ENCODE data around the gene AATF.
A peak's percentile ranks its signal among the peaks of the same experiment; 100 is the strongest.

Gene AATF

DNA sequence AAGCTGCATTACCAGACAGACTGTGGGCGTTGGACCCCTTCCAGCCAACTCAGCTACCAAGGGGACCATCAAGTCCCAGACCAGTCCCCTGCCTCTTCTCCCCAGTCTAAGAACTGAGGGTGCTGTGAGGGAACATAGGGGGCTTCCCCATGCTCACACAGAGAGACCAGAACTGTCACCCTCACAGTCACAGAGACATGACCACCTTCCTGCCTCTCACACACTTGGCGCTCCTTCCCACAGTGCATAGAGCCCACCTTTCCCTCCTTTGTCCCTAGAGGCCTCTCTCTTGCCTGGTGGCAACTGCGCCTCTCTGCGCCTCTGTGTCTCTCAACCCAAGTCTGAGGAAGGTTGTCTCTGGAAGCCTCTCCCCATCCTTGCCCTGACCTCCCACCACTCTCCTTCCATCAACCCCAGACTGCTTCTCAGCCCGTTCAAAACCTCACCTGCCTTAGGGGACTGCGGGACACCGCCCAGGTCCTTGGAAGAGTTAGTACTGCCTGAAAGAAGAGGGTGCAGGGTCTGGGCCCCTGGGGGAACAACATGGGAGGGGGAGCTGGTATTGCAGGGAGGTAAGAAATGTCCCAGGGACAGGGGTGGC lies 17.6 kb upstream of the AATF start:
- no peak for DNase-seq

DNA sequence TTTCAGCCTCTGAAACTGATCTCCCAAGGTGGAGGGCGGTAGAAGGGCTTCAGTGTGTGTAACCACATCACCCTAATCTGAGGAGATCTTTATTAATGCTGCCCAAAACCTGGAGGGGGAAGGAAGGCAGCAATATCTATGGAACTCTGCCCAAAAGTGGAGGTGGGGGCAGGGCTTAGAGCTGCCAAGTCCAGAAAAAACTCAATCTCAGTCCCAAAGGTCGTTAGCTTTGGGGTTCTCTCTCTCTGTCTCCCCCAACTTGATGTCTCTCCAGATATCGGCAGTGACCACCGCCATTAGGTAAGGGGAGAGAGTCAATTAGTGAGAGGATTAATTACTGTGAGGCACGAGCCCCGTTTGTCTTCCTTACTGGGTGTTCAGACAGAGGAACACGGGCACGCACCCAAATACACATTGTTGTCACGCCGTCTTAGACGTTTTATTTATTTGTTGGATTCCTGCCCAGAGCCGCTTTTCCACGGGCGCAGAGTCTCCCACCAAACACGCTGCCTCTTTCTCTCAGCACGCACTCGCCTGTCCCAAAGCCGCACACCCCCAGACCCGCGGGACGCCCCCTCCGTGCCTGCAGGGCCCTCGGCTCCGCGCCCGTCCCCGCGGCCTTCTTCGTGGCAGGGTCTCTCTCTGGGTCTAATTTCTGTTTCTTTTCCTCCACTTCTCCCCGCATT lies 16.9 kb upstream of the AATF start:
- DNase-seq: peak; percentile 17

DNA sequence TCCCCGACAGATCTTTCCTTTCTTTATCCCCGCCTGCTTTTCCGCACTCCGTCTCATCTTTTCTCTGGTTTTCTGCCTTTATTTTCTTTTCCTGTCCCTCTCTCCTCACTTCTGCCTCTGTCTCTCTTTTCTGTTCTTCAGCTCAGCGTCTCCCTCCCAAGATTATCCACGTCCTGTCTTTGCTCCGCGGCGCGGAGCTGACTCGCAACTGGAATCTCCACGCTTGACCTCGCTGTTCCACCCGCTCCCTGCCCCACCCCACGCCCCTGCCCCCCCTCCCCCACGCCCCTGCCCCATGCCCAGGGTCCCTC lies 16.4 kb upstream of the AATF start:
- DNase-seq: no peak

DNA sequence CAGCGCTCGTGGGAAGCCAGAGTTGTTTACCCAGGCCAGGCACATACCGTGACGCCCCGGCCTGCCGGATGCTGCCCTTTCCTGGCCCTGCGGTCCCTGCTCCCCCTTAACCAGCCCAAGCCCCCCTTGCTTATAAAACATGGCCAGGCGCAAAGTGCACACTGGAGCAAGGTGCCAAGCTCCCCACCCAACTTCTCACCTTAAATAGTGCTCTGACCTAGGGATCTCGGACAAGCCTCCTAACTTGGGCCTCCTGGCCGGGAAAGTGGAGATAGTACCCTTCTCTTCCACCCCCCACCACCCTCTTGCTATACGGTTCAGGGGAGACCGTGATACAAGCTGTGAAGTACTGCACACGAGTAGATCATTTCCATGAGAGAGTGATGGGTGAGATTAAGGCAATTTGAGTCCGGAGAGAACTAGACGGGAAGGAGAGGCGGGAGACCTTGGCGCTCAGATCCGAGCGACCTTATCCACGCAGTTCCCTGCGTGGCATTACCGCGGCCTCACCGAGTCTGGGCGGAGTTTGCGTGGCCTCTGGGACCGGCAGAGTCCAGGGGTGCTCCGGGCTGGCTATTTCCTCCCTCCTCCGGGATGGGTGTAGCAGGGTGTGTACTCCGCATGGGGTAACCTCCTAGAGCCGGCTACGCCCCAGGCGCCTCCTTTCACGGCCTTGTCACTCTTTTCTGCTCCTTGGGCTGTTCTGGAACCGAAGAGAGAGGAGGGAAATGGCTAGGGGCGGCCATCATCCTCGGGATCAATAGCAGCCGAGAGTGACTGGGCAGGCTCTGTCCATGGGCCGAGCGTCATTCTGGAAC lies 15.9 kb upstream of the AATF start:
- no peak for DNase-seq

DNA sequence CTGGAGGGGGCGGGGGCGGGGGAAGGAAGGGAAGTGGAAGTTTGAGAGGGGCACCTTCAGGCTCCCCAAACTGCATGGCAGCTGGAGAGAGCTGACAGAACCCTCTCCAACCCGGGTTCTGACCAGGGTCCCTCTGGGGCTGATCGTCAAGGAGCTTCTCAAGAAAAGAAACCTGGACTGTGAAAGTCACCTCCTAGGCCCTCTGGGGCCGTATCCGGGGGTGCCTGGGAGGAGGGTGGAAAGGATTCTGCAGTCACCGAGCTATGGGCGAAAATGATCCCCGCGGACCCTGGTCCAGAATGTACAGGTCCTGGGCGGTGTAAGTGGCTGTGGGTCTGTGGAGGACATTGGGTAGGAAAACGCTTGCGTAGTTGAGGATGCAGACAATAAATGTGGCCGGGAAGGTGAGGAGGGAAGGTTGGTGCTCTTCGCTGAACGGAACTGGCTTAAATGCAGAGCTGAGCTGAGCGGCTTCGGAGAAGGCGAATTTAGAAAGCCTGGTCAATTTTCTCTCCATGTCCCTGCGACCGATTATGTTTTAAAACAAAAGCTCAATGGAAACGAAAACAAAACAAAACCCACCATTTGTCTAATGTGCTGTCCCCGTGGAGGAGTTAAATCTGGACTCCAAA lies 15.1 kb upstream of the AATF start:
- no peak for DNase-seq

DNA sequence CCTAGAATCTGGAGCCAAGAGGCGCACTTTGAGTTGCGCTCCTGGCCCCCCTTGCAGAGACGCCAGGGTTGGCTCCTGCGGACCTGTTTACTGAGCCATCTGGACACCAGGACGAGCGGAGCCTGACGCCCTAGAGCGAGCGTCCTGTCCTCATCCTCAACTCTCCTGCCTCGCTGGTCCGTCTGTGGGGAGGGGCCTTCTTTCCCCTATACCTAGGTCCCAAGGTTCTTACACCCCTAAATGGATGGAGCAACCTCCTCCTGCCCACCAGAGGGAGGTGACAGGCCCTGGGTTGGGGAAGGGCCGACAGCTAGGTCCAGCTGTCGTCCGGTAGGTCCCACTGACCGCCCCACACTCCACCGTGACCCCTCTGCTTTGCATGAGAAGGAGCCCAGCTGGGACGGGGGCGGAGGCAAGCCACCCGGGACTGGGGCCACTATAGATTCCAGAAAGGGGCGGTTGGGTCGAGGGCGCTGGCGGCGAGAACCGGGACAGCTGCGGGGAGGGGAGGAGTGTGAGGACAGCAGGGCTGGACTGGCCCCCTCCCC lies 14.5 kb upstream of the AATF start:
- DNase-seq: no peak

DNA sequence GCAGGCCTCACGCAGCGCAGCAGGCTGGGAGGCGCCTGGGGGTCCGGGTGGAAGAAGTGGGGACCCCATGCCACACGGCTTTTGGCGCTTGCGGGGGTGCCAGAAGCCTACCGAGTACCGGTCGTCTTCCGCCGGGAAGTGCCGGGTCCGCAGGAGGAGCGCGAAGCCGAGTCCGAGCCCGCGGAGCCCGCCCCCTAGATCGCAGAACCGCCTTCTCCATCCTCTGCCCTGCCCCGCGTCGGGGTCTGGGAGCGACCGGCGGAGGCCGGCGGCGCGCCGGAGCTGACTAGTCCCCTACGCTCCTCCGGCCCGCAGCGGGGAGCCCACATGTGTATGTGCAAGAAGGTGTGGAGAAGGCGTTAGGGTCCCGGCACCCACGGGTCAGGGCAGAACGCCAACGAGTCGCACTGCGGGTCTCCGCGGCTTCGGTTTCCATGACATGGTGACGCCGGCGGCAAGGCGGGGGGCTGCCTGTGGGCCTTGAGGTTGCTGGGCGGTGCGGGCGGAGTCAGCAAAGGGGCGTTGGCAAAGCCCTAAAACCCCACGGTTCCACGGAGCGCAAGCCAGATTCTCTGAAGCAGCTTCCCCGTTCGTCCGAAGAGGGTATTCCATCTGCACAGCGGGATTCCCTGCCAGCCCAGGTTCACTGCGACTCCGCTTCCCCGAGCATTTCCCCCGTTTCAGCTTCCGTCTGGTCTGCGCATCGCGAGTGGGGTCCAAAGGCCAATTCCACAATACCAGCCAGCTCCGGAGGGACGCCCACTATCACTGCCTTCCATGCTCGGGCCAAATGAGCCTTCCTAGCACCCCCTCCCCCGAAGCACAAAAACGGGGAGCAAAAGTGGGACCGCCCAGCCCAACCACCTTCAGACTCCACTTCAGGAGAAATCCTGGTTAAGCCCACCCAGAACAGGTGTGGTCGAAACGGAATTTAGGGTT lies 13.8 kb upstream of the AATF start:
- no peak for DNase-seq

DNA sequence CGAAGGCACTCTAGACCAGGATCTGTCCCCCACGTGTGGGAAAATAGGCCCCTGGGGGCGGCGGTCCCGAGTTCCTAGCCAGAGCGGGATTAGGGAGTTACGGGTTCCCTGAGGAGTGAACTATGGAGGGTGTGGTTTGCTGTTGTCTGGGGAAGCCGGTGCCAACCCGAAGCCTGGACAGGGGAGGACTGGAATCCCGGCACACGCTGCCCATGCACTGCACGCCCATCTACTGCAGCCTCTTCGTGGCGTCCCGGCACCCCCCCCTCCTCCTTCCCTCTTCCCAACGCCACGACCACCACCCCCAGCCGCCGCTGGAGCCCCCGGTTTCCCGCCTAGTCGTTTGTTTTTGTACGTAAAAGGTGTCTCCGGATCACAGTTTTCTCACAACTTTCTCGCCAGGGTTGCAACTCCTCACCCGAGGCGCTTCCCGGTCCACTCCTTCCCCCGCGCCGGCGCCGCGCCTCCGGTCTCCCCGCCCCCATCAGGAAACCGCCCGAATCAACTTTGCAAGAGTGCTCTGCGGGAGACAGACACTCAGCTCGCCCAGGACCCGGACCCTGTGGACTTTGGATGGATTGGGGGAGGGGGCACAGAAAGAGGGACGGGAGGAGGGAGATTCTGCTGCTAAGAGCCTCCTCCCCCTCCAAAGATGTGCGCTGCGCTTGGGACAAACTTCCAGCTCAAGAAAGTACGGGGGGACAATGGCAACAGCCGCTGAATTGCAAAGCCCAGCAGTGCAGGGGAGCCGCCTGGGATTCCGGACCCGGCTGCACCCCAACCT lies 12.9 kb upstream of the AATF start:
- no peak for DNase-seq

DNA sequence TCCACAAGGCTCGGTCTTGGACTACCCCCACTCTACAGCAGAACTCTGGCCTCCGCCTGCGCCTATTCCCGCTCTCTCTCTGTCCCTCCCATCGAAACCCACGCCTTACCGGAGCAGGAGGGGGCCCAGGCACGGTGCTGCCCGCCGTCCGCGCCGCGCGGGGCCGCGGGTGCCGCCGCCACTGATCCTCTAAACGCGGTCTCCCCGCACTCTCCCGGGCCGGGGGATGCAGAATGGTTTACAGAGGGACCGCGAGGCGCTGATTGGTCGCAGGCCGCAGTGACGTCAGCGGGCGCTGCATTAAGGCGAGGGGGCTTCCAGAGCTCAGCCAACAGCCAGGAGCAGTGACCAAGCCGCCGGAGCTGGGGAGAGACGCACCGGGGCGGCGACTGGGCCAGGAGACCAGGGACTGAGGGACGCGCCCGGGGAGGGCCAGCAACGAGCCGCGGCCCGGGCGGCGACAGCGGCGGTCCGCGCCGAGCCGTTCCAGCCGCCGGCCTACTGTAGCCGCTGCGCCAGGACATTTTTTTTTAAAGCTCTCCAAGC lies 12.2 kb upstream of the AATF start:
- no peak for DNase-seq

DNA sequence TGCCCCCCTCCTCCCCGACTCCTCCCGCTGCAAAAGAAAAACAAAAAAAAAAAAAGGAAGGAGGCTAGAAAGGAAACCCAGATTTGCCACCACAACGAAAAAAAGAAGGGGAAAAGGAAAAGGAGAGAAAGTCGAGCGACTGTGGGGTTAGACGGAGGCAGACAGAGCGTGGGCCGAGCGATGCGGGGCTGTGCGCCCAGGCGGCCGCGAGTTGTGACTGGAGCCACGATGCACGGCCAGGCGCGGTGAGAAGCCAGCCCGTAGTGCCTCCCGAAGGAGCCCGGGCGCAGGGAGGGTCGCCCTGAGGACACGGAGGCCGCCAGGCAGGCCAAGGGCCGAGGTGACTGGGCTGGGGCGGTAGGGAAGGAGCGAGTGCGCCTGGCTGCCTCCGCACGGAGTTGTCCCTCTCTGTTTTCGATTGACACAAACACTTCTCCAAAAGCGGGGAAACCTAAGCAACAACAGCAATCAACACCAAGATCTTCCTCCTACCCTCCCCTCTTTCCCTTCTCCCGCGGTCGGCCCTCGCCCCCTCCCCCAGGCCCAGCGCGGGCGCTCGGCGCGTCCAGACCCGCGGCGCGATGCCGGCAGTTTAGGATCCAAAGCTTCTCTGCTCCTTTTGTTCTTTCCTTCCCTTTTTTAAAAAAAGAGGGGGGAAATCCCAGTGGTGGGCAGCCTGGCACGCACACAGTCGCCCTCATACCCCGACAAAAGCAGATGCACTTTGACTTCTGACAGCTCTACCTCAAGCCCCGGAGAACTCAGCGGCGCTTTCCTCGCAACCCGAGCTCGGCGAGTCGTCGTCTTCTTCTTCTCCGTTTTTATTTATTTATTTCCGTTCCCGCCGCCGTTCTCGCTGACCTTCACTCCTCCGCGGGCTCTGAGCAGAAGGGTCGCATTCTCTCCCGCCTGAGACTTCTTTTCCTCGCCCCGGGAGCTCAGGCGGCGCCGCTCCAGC lies 11.5 kb upstream of the AATF start, which contains the start of gene LHX1:
TSS of gene LHX1 (plus strand) at position 475 of the 958 bp plus-strand sequence. CDS start 723 bp downstream, outside the sequence.
- no peak for DNase-seq

DNA sequence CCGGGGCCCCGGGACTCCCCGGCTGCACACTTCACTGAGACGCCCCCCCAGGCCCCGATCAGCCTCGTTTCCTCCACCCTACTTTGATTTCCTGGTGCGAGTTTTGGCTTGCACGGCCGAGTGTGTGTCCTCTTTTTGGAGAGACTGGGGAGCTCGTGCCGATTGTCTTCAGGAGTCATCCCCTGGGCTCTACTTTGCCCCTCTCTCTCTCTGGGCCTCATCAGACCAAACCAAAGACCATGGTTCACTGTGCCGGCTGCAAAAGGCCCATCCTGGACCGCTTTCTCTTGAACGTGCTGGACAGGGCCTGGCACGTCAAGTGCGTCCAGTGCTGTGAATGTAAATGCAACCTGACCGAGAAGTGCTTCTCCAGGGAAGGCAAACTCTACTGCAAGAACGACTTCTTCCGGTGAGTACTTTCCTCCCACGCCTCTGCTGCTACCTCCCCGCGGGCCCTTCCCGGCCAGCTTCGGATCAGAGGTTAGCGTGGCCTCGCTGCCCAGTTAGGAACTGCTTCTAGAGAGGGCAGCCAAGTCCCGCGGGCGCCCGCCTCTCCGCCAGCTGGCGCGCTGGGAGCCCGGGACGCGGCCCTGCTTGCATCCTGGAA lies 10.7 kb upstream of the AATF start:
- no peak for DNase-seq

DNA sequence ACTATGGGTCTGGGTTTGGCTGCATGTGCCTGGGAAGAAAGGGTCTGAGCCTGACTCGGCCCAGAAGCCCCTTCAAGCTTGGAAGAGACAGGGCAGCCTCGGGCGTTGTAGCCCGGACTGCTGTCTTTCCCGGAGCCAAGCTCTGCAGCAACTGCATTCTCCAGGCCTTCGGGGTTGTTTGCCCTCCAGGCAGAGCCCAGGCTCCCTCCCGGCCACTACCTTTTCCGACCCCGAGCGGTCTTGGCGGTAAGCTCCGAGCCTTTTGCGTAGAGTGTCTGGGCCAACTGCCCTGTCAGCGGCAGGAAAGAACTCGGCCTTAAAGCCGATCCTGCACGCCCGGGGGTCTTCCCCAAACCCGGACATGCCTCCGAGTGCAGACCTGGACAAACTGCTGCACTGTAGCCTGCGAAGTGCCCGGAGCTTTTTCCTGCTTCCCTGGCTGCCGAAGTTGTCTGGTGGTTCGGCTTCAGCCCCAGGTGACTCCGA lies 10.1 kb upstream of the AATF start:
- DNase-seq: no peak

DNA sequence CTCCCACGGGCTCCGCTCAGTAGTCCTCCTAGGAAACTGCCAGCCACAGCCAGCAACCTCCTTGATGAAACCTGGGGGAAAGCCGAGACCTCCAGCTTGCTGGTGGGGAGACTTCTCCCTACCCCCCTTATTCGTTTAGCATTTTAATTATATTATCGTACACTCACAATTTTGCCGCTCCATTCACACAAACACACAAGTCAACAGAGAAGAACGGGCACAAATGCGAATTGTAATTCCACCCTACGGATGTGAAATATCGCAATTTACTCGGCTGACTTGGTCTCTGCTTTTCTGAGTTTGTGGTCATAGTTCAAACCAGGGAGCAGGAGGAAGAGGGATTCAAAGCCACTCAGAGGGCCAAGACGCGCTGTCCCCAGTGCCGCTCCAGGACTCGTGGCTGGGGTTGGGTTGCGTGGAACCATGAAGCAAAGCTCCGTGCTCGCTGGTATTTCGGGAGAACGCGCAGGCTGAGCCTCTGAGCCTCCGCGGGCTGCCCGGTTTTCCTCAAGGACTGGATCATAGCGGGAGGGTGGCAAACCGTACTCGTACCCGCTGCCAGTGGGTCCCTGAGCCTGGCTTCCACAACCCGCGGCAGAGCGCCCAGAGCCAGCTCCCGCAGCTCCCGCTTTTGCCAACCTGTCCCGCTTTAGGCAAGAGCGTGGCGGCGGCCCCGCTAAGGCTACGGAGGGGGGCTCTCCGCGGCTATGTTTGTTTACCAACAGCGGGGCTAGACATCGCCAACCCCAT lies 9.5 kb upstream of the AATF start:
- no peak for DNase-seq

DNA sequence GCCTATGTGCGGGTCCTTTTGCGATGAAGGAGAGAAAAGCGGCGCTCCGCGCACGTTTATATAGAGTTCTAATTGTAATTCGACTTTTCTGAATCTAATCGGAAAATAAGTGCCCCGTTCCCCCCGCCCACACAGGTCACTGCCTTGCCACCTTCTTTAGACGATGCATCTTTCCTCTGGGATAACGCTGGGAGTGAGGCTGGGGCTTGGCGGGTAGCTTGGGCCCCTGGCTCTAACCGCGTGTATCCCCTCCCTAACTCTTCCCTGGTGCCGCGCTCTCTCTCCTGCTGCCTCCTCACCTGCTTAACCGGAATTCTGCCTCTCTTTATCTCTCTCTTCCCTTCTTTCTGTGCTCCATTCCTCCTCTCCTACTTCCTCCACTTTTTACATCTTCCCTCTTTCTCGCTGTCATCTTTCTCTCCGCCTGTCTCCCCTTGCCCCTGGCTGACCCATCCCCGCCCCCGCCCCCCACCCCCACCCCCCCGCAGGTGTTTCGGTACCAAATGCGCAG lies 8.9 kb upstream of the AATF start:
- DNase-seq: no peak

DNA sequence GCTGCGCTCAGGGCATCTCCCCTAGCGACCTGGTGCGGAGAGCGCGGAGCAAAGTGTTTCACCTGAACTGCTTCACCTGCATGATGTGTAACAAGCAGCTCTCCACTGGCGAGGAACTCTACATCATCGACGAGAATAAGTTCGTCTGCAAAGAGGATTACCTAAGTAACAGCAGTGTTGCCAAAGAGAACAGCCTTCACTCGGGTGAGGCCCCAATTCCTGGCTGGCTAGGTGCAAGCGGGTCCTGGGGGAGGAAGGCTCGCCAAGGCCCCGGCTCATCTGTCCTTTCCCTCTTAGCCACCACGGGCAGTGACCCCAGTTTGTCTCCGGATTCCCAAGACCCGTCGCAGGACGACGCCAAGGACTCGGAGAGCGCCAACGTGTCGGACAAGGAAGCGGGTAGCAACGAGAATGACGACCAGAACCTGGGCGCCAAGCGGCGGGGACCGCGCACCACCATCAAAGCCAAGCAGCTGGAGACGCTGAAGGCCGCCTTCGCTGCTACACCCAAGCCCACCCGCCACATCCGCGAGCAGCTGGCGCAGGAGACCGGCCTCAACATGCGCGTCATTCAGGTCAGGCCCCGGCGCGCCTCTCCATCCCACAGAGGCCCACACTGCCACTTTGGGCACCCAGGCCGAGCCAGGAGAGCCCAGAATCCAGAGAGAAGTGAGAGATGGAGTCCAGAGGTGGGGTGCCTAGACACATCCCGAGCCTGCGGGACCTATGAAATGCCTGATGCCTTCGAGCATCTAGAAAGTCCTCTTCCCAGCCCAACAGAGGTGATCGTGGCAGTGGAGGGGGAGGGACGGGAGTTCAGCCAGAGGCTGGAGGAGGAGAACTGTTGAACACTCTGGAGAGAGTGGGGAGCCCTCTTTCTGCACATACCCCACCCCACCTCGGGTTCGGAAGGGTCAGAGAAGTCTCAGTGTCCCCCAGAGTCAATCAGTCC lies 8.2 kb upstream of the AATF start:
- no peak for DNase-seq

DNA sequence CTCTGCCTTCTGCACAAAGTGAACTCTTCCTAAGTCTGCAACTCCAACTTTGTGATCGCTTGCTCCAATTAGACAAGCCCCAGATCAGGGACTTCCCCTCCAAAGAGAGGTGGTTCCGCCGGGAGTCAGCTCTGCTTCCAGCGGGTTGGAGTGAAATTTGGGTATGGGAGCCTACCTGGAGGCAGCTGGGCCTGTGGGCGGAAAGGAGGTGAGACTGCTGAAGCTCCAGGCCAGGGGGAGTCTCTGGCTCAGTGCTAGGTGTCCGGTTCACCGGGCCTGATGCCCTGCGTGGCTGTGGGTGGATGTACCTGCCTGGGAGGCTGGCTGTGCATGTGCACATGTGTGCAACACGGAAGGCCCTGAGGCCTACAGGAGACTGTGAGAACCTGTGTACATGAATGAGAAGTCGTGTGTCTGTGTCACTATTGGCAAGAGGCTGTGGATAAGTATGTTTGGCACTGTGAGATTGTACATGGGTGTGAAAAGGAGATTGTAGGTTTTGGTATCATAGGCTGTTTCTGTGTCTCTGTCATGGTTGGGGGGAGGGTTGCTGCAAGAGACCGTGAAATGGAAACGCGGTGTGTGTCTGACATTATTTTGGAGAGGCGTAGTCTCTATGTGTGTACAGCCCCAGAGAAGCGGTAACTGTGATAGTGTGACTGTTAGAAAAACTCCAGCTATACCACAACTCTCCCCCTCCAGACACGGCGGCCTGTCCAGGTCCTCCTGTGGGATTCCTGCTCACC lies 7.3 kb upstream of the AATF start:
- no peak for DNase-seq
